Urothelium cell line (cell line): ENCODE results near the gene UIMC1.

Source experiments
- DNase-seq: peaks from one replicate; pipeline ENCODE4 v3.0.0; 2011; ENCODE audit warnings: low spot score, mixed read lengths
- FAIRE-seq: peaks from 2 replicates; lab custom pipeline; 2011; peaks lifted over from hg19 to GRCh38; lab: Jason Lieb, UNC

UIMC1 gene

DNA sequence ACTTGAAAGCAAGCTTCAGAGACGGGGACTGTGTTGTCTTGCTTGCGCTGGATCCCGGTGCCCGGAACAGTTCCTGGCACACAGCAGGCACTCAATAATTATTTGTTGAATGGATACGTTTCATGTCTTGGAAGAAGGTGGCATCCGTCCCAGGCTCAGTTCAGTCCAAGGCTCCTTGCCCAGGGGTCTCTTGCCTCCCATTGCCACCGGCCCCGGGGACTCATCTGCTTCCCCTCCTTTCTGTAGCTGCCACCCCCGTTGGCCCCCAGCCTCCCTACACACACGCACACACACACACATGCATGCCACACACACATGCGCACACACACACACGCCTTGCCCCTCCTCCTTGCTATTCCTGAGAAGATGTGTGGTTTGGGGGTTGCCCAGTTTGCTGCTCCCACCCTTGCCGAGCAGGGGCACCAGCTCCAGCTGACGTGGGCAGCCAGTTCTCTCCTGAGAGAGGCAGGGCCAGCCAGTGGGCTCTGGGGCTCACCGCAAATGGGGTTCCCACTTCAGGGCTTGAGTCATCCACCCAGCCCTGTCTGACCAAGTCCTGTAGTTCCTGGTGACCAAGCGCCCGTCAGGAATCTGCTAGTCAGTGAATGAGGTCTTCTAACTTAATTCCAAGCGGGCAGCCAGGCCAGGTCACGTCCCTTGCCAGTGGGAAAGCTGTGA is 149.2 kb downstream of the UIMC1 start:
- DNase-seq (no peak), FAIRE-seq (no peak)

DNA sequence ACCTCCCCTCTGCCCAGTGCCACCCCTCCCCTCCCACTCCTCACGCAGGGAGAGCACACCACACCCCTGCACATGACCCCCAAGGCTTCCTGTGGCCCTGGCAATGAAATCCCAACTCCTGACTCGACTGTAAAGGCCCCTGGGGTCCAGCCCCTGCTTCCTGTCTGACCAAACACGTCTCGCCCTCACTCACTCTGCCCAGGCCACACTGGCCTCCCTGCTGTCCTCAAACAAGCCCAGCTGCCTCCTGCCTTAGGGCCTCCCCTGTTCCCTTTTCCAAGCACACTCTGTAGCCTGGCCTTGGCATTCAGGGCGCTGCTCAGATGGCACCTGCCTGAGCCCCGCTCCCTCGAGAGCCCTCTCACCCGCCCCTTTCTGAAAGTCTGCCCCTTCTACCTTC is 149.8 kb downstream of the UIMC1 start:
- DNase-seq (no peak), FAIRE-seq (no peak)

DNA sequence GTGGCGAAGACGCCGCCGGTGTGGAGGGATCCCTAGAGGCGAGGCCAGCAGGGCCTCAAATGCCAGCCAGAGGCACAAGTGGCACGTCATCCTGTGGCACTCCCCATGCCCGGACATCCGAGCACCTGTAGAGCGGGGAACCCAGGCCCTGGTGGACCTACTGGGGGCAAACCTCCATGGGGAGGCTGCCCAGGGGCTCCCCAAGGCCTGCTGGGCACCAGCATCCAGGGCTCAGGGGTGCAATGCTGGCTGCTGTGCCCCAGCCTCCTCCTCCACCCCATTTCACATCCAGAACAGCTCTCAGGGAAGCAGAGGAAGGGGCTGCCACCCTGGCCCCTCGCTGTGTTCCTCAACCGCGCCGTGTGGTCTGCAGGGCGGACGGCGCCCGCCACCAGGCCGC is 151.0 kb downstream of the UIMC1 start:
- DNase-seq (no peak), FAIRE-seq (no peak)
